H1 (cell line): ENCODE results near the gene PCDHA10.

ENCODE experiments used
- ATF3 ChIP-seq: IDR thresholded peaks from 2 replicates; pipeline ENCODE4 v1.6.1; 2011; ENCODE audit warnings: low read depth, mild to moderate bottlenecking, low read length; ENCODE audit not compliant: insufficient read depth
- BRCA1 ChIP-seq: IDR thresholded peaks from 2 replicates; pipeline ENCODE4 v1.6.1; 2012; ENCODE audit warnings: low read depth, low read length, improper control_type of control experiment
- EGR1 ChIP-seq: IDR thresholded peaks from 2 replicates; pipeline ENCODE4 v1.6.1; 2011; ENCODE audit warnings: low read depth, low read length, borderline replicate concordance
- EZH2 ChIP-seq: fragments of 200-600 bp; sonication (generic); IDR thresholded peaks from 2 replicates; pipeline ENCODE4 v1.7.1; 2012; ENCODE audit warnings: low read depth, mild to moderate bottlenecking, moderate library complexity, low read length, inconsistent platforms; ENCODE audit not compliant: severe bottlenecking
- MAFK ChIP-seq: IDR thresholded peaks from 2 replicates; pipeline ENCODE4 v1.6.1; 2012; ENCODE audit warnings: low read depth, mild to moderate bottlenecking, improper control_type of control experiment, low read length
- SP1 ChIP-seq: IDR thresholded peaks from 2 replicates; pipeline ENCODE4 v1.6.1; 2011; ENCODE audit warnings: low read depth, low read length
- SUZ12 ChIP-seq: fragments of 200-600 bp; sonication (generic); IDR thresholded peaks from 2 replicates; pipeline ENCODE4 v1.6.1; 2012; ENCODE audit warnings: mild to moderate bottlenecking, inconsistent platforms, low read length, moderate library complexity, mixed read lengths
- YY1 ChIP-seq: IDR thresholded peaks from 2 replicates; pipeline ENCODE4 v1.6.1; 2011; ENCODE audit warnings: low read depth, mild to moderate bottlenecking, low read length
- TF ChIP-seq, protein P1 (sequence below), 3 experiments: IDR thresholded peaks; 1 replicate in 2 of 3; 2 replicates in 1 of 3; pipeline versions ENCODE4 v1.5.1 to v1.6.1; 2011; ENCODE audit warnings: low read length in 3 of 3, mild to moderate bottlenecking in 3 of 3, inconsistent platforms in 2 of 3, low read depth in 1 of 3, moderate library complexity in 1 of 3; ENCODE audit not compliant: insufficient read depth in 1 of 3; ENCODE audit errors: control extremely low read depth in 1 of 3

- TF ChIP-seq YY1 = no peak
- no peak for TF ChIP-seq SUZ12
- no peak for TF ChIP-seq SP1
- no peak for TF ChIP-seq BRCA1
- TF ChIP-seq MAFK = no peak
- no peak for TF ChIP-seq ATF3
- no peak for TF ChIP-seq EZH2
- TF ChIP-seq, protein P1, sequence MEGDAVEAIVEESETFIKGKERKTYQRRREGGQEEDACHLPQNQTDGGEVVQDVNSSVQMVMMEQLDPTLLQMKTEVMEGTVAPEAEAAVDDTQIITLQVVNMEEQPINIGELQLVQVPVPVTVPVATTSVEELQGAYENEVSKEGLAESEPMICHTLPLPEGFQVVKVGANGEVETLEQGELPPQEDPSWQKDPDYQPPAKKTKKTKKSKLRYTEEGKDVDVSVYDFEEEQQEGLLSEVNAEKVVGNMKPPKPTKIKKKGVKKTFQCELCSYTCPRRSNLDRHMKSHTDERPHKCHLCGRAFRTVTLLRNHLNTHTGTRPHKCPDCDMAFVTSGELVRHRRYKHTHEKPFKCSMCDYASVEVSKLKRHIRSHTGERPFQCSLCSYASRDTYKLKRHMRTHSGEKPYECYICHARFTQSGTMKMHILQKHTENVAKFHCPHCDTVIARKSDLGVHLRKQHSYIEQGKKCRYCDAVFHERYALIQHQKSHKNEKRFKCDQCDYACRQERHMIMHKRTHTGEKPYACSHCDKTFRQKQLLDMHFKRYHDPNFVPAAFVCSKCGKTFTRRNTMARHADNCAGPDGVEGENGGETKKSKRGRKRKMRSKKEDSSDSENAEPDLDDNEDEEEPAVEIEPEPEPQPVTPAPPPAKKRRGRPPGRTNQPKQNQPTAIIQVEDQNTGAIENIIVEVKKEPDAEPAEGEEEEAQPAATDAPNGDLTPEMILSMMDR (IDR thresholded peaks at IDR 0.05; ENCODE audit: control extremely low read depth in 1 of 3, insufficient read depth in 1 of 3, low read depth in 1 of 3, low read length in 3 of 3) = no peak
- TF ChIP-seq EGR1 = no peak
These were observed 19.8 kb upstream of the PCDHA10 start for GRCh38 chr5:140835622-140836510.
